GM21576 (cell line): ENCODE results near the gene RFK.

ENCODE experiments used
- ATAC-seq: cut with Tn5 transposase; IDR thresholded peaks from one replicate; pipeline ENCODE4 v1.9.1; 2021; ENCODE audit warnings: mild to moderate bottlenecking, moderate library complexity; ENCODE audit not compliant: unreplicated experiment

RFK gene

DNA sequence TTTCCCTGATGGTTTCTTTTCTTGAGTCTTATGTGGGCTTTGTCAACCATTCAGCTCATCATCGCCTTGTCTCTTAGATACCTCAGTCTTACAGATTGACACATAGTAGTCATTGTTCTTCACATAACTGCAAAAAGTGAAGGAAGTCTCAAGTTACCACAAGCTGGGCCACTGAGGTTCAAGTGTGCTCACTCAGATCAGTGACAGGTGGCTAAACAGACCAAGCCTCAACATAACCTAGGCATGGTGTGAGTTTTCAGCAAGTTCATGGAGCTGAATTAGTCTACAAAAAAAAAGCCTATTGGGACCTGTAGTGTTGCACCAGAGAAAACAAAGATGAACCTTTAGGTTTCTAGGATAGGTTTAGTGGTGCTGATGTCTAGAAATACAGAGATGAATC lies 58.2 kb downstream of the RFK start:
- no peak for ATAC-seq
